ENCODE results near the gene MAP3K3. TPM values are rescaled to one million over a fixed set of nuclear protein-coding genes. Genes with fewer than 3 reads are reported as not detected.

Gene MAP3K3
- total RNA-seq, 3 donors from 2014 or later (not counting 1 experiment from before 2014, with no cell fraction given): 82.0 to 89.2 (median 88.5) TPM

DNA sequence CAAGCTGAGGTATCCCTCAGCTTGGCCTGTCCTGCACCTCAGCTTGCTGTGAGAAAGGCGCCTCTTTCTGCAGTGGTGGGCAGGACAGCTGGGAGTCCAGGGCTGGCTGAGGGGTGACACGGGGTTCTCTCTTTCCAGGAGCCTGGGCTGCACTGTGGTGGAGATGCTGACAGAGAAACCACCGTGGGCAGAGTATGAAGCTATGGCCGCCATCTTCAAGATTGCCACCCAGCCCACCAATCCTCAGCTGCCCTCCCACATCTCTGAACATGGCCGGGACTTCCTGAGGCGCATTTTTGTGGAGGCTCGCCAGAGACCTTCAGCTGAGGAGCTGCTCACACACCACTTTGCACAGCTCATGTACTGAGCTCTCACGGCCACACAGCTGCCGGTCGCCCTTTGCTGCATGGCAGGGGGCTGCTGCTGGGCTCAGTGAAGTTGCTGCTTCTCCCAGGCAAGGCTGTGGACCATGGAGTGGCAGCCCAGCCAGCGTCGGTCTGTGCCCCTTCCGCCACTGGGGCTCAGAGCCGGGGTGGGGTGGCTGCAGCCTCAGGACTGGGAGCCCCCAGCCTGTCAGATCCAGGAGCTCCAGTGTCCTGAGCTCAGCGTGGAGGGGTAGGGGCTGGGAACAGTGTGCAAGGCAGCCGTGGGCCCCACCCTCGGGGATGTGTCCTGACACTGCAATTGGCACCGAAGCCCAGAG, 71.3 kb downstream of the MAP3K3 start:
- Histone ChIP-seq H3K4me1 (ENCODE audit: control insufficient read depth, insufficient read depth, low read length) (peaks cover 45% of the 10 kb centered on the region), H3K27me3 (ENCODE audit: control insufficient read depth, insufficient read depth, low read length) (no peaks in the 10 kb centered on the region), H3K9me3 (ENCODE audit: control insufficient read depth, insufficient read depth, low read length) (no peaks in the 10 kb centered on the region), H3K36me3 (ENCODE audit: control insufficient read depth, insufficient read depth, low read length) (peaks cover 74% of the 10 kb centered on the region), H3K27ac (ENCODE audit: low read length) (no peak overlapping the region), H3K4me3 (ENCODE audit: low read length) (no peak overlapping the region)
- TF ChIP-seq, protein P1, sequence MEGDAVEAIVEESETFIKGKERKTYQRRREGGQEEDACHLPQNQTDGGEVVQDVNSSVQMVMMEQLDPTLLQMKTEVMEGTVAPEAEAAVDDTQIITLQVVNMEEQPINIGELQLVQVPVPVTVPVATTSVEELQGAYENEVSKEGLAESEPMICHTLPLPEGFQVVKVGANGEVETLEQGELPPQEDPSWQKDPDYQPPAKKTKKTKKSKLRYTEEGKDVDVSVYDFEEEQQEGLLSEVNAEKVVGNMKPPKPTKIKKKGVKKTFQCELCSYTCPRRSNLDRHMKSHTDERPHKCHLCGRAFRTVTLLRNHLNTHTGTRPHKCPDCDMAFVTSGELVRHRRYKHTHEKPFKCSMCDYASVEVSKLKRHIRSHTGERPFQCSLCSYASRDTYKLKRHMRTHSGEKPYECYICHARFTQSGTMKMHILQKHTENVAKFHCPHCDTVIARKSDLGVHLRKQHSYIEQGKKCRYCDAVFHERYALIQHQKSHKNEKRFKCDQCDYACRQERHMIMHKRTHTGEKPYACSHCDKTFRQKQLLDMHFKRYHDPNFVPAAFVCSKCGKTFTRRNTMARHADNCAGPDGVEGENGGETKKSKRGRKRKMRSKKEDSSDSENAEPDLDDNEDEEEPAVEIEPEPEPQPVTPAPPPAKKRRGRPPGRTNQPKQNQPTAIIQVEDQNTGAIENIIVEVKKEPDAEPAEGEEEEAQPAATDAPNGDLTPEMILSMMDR (IDR thresholded peaks at IDR 0.05): no peak
- ATAC-seq (no peak), DNase-seq (peak in 1 of 2 donors; percentile 34)
- Mint-ChIP-seq H3K27ac (peak overlapping the region; percentile 91 to 97), H3K4me1 (peaks cover 48 to 56% of the 10 kb centered on the region in 2 donors), H3K4me3 (peak overlapping the region; percentile 25), H3K36me3 (no peaks in the 10 kb centered on the region), H3K9me3 (no peaks in the 10 kb centered on the region), H3K27me3 (ENCODE audit: low read depth in 2 of 2) (no peaks in the 10 kb centered on the region)
- WGBS (ENCODE audit: insufficient coverage): 88% methylated on average over 18 of the region's 18 CpGs
- intact Hi-C loops (cut with micrococcal nuclease): no loop called here

DNA sequence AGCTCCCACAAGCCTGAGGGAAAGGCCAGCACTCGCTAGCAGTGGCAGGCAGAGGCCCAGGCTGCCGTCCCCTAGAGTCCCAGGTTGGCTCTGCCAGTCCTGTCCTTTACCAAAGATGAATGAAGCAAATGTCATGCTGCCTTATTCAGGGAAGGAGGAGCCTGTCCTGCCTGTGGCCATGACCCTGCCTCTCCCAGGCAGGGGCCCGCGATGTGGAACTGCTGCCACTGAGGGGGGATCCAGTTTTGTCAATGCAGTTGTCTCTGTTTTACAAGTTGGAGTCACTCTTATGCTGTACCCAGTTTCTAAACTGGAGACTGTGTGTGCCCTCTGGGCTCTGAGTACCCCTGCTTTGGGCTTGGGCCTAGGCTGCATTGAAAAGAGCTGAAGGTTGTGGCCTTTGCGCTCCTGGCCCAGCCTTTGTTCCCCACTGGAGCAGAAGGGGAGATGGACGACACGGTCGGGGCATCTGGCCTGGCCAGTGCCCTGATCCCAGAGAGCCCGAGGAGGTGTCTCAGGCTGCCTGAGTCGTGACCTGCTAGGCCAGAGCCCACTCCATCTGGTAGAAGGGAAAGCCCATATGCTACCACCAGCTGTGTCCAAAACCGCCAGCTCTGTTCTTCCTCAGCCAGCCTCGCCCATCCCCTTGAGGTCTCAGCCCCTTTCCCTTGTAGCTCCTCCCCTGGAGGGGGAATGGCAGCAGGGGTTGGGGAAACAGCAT, 72.2 kb downstream of the MAP3K3 start:
- no peak overlapping the region for H3K4me3 ChIP-seq (ENCODE audit: low read length)
- peak overlapping the region; percentile 80 for H3K27ac ChIP-seq (ENCODE audit: low read length)
- Mint-ChIP-seq H3K27me3 (ENCODE audit: low read depth in 2 of 2) (no peaks in the 10 kb centered on the region), H3K9me3 (no peaks in the 10 kb centered on the region), H3K4me3 (peak overlapping the region; percentile 96), H3K27ac (peak overlapping the region; percentile 91 to 97), H3K4me1 (peaks cover 48 to 56% of the 10 kb centered on the region in 2 donors), H3K36me3 (no peaks in the 10 kb centered on the region)
- ATAC-seq (no peak), DNase-seq (peak in 1 of 2 donors; percentile 57)
- 91% methylated on average over 10 of the region's 12 CpGs for WGBS (ENCODE audit: insufficient coverage)
- peaks cover 45% of the 10 kb centered on the region for H3K4me1 ChIP-seq (ENCODE audit: control insufficient read depth, insufficient read depth, low read length)
- peaks cover 66% of the 10 kb centered on the region for H3K36me3 ChIP-seq (ENCODE audit: control insufficient read depth, insufficient read depth, low read length)
- TF ChIP-seq, protein P1 (IDR thresholded peaks at IDR 0.05): no peak
- H3K9me3 ChIP-seq (ENCODE audit: control insufficient read depth, insufficient read depth, low read length): no peaks in the 10 kb centered on the region
- intact Hi-C loops (cut with micrococcal nuclease): no loop called here
- no peaks in the 10 kb centered on the region for H3K27me3 ChIP-seq (ENCODE audit: control insufficient read depth, insufficient read depth, low read length)

DNA sequence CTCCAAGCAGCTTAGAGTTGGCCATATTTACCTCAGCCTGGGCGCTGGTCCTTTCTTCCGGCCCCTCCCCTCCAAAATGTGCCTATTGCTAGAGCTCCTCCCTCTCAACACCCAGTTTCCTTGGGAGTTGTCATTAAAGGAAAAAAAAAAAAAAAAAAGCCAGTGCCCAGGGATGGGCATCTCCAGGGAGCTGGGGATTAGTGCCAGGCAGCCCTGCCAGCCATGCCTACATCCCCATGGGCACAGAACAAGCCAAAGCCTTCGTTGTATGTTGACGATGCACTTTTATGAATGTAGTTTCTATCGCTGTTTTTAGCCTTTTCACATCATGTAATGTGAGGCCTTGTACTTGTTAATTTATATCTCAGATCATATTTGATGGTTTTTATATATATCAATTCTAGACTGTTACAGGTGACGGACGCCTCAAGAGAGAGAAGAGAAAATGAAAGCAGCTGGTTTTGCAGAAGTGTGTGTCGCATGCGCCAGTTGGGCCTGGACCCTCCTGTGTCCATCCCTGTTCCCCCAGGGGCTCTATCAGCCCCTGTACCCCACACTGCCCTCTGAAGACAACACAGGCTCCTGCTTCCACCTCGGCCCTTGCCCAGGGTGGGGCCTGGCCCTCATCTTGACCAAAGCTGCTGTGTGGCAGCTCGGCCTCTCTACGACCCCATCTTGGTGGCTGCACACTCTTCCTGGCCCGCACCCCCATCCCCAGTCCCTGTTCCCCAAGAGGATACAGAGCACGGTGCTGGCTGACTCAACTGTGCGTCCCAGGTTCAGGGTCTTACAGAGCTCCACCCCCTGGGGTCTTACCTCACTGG, 72.9 kb downstream of the MAP3K3 start:
- no peaks in the 10 kb centered on the region for H3K27me3 ChIP-seq (ENCODE audit: control insufficient read depth, insufficient read depth, low read length)
- ATAC-seq (no peak), DNase-seq (peak in 1 of 2 donors; percentile 47)
- no peaks in the 10 kb centered on the region for H3K36me3 Mint-ChIP-seq
- H3K27ac ChIP-seq (ENCODE audit: low read length): peak overlapping the region; percentile 80
- TF ChIP-seq, protein P1 (IDR thresholded peaks at IDR 0.05): no peak
- WGBS (ENCODE audit: insufficient coverage): 57% methylated on average over 10 of the region's 15 CpGs
- peaks cover 48 to 56% of the 10 kb centered on the region in 2 donors for H3K4me1 Mint-ChIP-seq
- peaks cover 58% of the 10 kb centered on the region for H3K36me3 ChIP-seq (ENCODE audit: control insufficient read depth, insufficient read depth, low read length)
- H3K9me3 Mint-ChIP-seq: no peaks in the 10 kb centered on the region
- intact Hi-C loops (cut with micrococcal nuclease): loop anchor here (5.0 kb wide), 2 partner anchors 73 to 143 kb away; partner anchors contain the start of genes DCAF7 and MAP3K3
- H3K4me3 ChIP-seq (ENCODE audit: low read length): no peak overlapping the region
- no peaks in the 10 kb centered on the region for H3K9me3 ChIP-seq (ENCODE audit: control insufficient read depth, insufficient read depth, low read length)
- no peaks in the 10 kb centered on the region for H3K27me3 Mint-ChIP-seq (ENCODE audit: low read depth in 2 of 2)
- H3K4me1 ChIP-seq (ENCODE audit: control insufficient read depth, insufficient read depth, low read length): peaks cover 45% of the 10 kb centered on the region
- H3K27ac Mint-ChIP-seq: peak overlapping the region; percentile 91 to 97
- H3K4me3 Mint-ChIP-seq: peak overlapping the region; percentile 96
